HS-5 (cell line): Measurements from ENCODE around the gene ERGIC3.
"Not testable (repeated sequence)": the region's sequence is repeated elsewhere in the genome, so short reads cannot be mapped to it uniquely, and the experiment has no call there.

Experiments
- DNase-seq: peaks from one replicate; pipeline ENCODE4 v3.0.0-alpha.2; 2012; ENCODE audit warnings: low read depth

ERGIC3 gene

GRCh38 chr20:35541783-35542662 lies at the start of gene ERGIC3:
ERGIC3 (plus strand) TSS chr20:35542078; CDS start chr20:35542098, 20 bp downstream.
- DNase-seq = peak; percentile 75

DNA sequence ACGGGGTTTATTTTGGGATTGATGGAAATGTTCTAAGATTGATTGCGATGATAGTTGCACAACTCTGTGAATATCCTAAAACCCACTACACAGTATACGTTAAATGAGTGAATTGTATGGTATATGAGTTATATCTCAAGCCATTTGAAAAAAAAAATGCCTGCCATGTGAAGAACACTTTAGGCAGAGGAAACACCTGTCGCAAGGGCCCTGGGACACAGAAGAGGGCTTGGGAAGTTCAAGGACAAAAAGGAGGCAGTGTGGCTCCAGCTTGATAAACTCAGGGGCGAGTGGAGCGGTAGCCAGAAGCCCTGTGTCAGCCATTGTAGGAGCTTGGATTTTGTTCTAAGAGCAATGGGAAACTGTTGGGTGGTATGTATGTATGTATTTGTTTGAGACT lies 49.5 kb upstream of the ERGIC3 start:
- no peak for DNase-seq

- DNase-seq = no peak
These were observed 45.4 kb upstream of the ERGIC3 start for GRCh38 chr20:35496481-35496880.

- DNase-seq = no peak
These were observed 44.6 kb upstream of the ERGIC3 start for GRCh38 chr20:35497320-35497719.

DNA sequence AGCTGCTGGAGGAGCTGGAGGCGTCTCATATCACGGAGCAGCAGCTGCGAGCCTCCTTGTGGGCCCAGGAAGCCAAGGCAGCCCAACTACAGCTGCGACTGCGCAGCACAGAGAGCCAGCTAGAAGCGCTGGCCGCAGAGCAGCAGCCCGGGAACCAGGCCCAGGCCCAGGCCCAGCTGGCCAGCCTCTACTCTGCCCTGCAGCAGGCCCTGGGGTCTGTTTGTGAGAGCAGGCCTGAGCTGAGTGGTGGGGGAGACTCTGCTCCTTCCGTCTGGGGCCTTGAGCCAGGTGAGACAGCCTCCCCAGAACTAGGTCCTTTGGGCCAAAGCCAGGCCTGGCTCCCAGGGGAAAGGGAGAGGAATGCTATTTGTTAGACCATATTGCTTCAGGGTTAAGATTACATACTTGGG lies 44.1 kb upstream of the ERGIC3 start:
- DNase-seq = no peak

GRCh38 chr20:35499271-35499670 lies 42.6 kb upstream of the ERGIC3 start:
- DNase-seq = no peak

- no peak for DNase-seq
These were observed 39.5 kb upstream of the ERGIC3 start for GRCh38 chr20:35502352-35502751.

- no peak for DNase-seq
These were observed 38.6 kb upstream of the ERGIC3 start for GRCh38 chr20:35503281-35503680.

GRCh38 chr20:35503841-35504561 lies 37.9 kb upstream of the ERGIC3 start:
- no peak for DNase-seq

DNA sequence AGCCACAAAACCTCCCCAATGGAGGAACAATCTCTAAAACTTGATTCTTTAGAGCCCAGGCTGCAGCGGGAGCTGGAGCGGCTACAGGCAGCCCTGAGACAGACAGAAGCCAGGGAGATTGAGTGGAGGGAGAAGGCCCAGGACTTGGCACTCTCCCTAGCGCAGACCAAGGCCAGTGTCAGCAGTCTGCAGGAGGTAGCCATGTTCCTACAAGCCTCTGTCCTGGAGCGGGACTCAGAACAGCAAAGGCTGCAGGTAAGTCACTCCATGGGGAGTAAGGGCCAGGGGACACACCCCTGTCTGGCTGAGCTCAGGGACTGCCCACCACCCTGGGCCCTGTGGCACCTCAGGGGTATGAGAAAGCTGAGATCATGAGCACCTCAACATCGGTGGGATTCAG lies 37.1 kb upstream of the ERGIC3 start:
- DNase-seq = no peak

GRCh38 chr20:35506179-35506578 lies 35.7 kb upstream of the ERGIC3 start:
- DNase-seq = no peak

GRCh38 chr20:35506872-35507638 lies 34.8 kb upstream of the ERGIC3 start:
- DNase-seq = no peak

GRCh38 chr20:35508493-35509218 lies 33.2 kb upstream of the ERGIC3 start:
- DNase-seq = no peak

- DNase-seq = no peak
These were observed 30.7 kb upstream of the ERGIC3 start for GRCh38 chr20:35510951-35511735.

DNA sequence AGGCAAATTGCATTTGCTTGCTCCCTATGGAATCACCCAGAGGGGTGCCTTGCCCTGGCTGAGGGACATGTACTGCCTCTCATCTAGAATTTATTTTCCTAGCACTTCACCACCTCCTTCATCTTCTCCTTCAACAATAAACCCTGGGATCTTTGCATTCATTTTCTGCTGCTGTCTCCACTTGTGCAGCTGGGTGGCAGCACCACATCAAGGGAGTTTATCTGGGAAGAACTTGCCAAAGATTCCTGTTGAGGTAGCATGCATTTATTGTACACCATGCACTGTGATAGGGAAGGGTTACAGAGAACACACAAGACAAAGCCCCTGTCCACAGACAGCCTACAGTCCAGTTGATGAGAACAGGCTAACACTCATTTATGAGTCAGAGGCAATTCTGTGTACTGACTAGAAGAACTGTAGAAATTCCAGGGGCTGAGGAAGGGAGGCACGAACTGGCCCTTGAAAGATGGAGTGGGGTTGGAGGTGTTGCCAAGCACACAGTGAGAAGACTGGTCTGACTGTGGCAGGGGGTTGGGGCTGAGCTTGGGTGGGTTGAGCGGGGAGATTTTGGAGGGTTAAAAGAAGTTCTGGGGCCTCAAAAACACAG lies 30.0 kb upstream of the ERGIC3 start:
- DNase-seq = no peak

GRCh38 chr20:35514371-35514932 lies 27.4 kb upstream of the ERGIC3 start:
- no peak for DNase-seq

- no peak for DNase-seq
These were observed 26.5 kb upstream of the ERGIC3 start for GRCh38 chr20:35515341-35515740.

- peak; percentile 73 for DNase-seq
These were observed 25.8 kb upstream of the ERGIC3 start for GRCh38 chr20:35515949-35516645.

DNA sequence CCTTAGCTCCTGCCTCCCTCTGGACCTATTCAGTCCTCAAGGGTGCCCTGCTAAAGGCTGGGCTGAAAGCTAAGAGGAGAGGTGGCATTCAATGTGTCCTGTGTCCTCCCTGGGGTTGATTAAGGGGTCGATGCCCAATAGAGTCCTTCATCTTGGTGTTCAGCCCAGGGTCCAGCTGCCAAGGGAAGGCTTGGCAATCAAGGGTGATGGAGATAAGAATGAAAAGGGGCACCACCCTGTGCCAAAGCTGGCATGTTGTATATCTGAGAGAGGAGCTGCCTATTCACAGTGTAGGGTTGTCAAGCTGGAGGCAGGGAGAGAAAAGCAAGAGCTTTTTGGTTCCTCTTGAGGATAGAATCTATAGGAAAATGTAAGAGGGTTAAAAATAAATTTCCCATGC lies 24.8 kb upstream of the ERGIC3 start:
- DNase-seq = no peak

DNA sequence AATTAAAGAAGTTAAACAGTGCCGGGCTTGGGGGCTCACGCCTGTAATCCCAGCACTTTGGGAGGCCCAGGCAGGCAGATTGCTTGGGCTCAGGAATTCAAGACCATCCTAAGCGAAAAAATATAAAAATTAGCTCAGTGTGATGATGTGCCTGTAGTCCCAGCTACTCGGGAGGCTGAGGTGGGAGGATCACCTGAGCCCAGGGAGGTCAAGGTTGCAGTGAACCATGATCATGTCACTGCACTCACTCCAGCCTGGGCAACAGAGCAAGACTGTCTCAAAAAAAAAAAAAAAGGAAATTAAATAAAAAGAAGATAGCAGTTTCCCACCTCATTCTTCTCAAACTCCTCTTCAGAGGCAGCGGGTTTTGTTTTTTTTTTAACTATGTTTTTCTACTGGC lies 24.1 kb upstream of the ERGIC3 start:
- DNase-seq = not testable (repeated sequence)
